Vagina (tissue), 2 donors: ENCODE measurements around the gene SAMHD1.

Source experiments
- POLR2A ChIP-seq, 2 donors: fragments of 450-650 bp; IDR thresholded peaks; one replicate each; pipeline ENCODE4 v1.6.1; 2017; ENCODE audit warnings: antibody characterized with exemption in 2 of 2, mild to moderate bottlenecking in 2 of 2, moderate library complexity in 2 of 2
- POLR2AphosphoS5 ChIP-seq, 2 donors: sonication (generic); formaldehyde crosslinking; IDR thresholded peaks; one replicate each; pipeline ENCODE4 v1.9.0; 2017; ENCODE audit warnings: antibody characterized with exemption in 2 of 2, mild to moderate bottlenecking in 2 of 2, low read depth in 1 of 2; ENCODE audit not compliant: insufficient read depth in 1 of 2
- TF ChIP-seq, protein P1 (sequence below), 3 experiments: fragments of 450-650 bp in 2 of 3; fragments of 200-600 bp in 1 of 3; sonication (generic) in 1 of 3; IDR thresholded peaks; one replicate each; pipeline ENCODE4 v1.5.1; 2017 to 2019; ENCODE audit warnings: antibody characterized with exemption in 3 of 3, mild to moderate bottlenecking in 2 of 3, moderate library complexity in 2 of 3

- TF ChIP-seq, protein P1, sequence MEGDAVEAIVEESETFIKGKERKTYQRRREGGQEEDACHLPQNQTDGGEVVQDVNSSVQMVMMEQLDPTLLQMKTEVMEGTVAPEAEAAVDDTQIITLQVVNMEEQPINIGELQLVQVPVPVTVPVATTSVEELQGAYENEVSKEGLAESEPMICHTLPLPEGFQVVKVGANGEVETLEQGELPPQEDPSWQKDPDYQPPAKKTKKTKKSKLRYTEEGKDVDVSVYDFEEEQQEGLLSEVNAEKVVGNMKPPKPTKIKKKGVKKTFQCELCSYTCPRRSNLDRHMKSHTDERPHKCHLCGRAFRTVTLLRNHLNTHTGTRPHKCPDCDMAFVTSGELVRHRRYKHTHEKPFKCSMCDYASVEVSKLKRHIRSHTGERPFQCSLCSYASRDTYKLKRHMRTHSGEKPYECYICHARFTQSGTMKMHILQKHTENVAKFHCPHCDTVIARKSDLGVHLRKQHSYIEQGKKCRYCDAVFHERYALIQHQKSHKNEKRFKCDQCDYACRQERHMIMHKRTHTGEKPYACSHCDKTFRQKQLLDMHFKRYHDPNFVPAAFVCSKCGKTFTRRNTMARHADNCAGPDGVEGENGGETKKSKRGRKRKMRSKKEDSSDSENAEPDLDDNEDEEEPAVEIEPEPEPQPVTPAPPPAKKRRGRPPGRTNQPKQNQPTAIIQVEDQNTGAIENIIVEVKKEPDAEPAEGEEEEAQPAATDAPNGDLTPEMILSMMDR (IDR thresholded peaks at IDR 0.05), result no peak
- TF ChIP-seq POLR2AphosphoS5 (IDR thresholded peaks at IDR 0.05; ENCODE audit: insufficient read depth in 1 of 2, low read depth in 1 of 2) (no peak), POLR2A (IDR thresholded peaks at IDR 0.05) (no peak)
Observed at GRCh38 chr20:36861625-36861874, 90.0 kb downstream of the SAMHD1 start.
